Keratinocyte (primary cell): ENCODE measurements around the gene ARID1B. TPM values are rescaled to one million over a fixed set of nuclear protein-coding genes. Genes with fewer than 3 reads are reported as not detected.

Experiments used
- DNase-seq: peaks from one replicate; pipeline ENCODE4 v3.0.0-alpha.2; 2011; ENCODE audit warnings: low read depth, missing footprints, low spot score
- FAIRE-seq: peaks from 2 replicates; lab custom pipeline; 2011; peaks lifted over from hg19 to GRCh38; lab: Jason Lieb, UNC
- H2AFZ ChIP-seq: 2 replicates; pipeline ENCODE4 v1.6.0; 2012; ENCODE audit warnings: low read length, control low read depth, inconsistent platforms; ENCODE audit not compliant: control insufficient read depth
- H3K27ac ChIP-seq: 2 replicates; pipeline ENCODE4 v1.5.1; 2011; ENCODE audit warnings: low read length; ENCODE audit not compliant: control insufficient read depth, insufficient read depth
- H3K27me3 ChIP-seq: 3 replicates; pipeline ENCODE4 v1.6.0; 2011; ENCODE audit warnings: low read length; ENCODE audit not compliant: control insufficient read depth, insufficient read depth; ENCODE audit errors: extremely low read depth
- H3K36me3 ChIP-seq, 2 experiments: 2 replicates in 1 of 2; 3 replicates in 1 of 2; pipeline ENCODE4 v1.5.1; 2011; ENCODE audit warnings: low read length in 2 of 2, mild to moderate bottlenecking in 1 of 2; ENCODE audit not compliant: control insufficient read depth in 2 of 2, insufficient read depth in 2 of 2; ENCODE audit errors: extremely low read depth in 1 of 2
- H3K4me1 ChIP-seq: 3 replicates; pipeline ENCODE4 v1.5.1; 2011; ENCODE audit warnings: low read length; ENCODE audit not compliant: control insufficient read depth, insufficient read depth; ENCODE audit errors: extremely low read depth
- H3K4me2 ChIP-seq: 3 replicates; pipeline ENCODE4 v1.6.0; 2011; ENCODE audit warnings: low read depth, low read length; ENCODE audit not compliant: control insufficient read depth, insufficient read depth; ENCODE audit errors: extremely low read depth
- H3K4me3 ChIP-seq, 3 experiments: fragments of 200-600 bp in 1 of 3; sonication (generic) in 1 of 3; 2 replicates in 2 of 3; 3 replicates in 1 of 3; pipeline ENCODE4 v1.5.1; 2011 to 2016; ENCODE audit warnings: low read length in 3 of 3, mild to moderate bottlenecking in 3 of 3, control low read depth in 2 of 3, inconsistent platforms in 1 of 3, low read depth in 1 of 3, mixed read lengths in 1 of 3, mixed run types in 1 of 3, moderate library complexity in 1 of 3; ENCODE audit not compliant: control insufficient read depth in 2 of 3, insufficient read depth in 2 of 3; ENCODE audit errors: extremely low read depth in 1 of 3
- H3K79me2 ChIP-seq: 2 replicates; pipeline ENCODE4 v1.6.0; 2012; ENCODE audit warnings: low read length; ENCODE audit not compliant: control insufficient read depth, insufficient read depth
- H3K9ac ChIP-seq: 3 replicates; pipeline ENCODE4 v1.6.0; 2011; ENCODE audit warnings: low read length; ENCODE audit not compliant: control insufficient read depth, insufficient read depth; ENCODE audit errors: extremely low read depth
- H3K9me1 ChIP-seq: 3 replicates; pipeline ENCODE4 v1.6.0; 2011; ENCODE audit warnings: low read length; ENCODE audit not compliant: control insufficient read depth, insufficient read depth; ENCODE audit errors: extremely low read depth
- H3K9me3 ChIP-seq: 2 replicates; pipeline ENCODE4 v1.5.1; 2012; ENCODE audit warnings: low read depth, low read length; ENCODE audit not compliant: control insufficient read depth
- H4K20me1 ChIP-seq: 3 replicates; pipeline ENCODE4 v1.6.0; 2011; ENCODE audit warnings: low read length; ENCODE audit not compliant: control insufficient read depth, insufficient read depth; ENCODE audit errors: extremely low read depth
- CTCF ChIP-seq, 3 experiments: IDR thresholded peaks in 1 of 3; conservative IDR thresholded peaks in 1 of 3; optimal IDR thresholded peaks in 1 of 3; 2 replicates in 2 of 3; 3 replicates in 1 of 3; pipeline versions ENCODE3 to v1.5.1; 2011; ENCODE audit warnings: low read length in 3 of 3, mild to moderate bottlenecking in 3 of 3, moderate library complexity in 2 of 3, control low read depth in 1 of 3, inconsistent platforms in 1 of 3; ENCODE audit not compliant: insufficient read depth in 2 of 3; ENCODE audit errors: extremely low read depth in 1 of 3
- EZH2 ChIP-seq: IDR thresholded peaks from one replicate; pipeline ENCODE4 v1.6.1; 2012; ENCODE audit warnings: inconsistent platforms, mild to moderate bottlenecking, low read length, moderate library complexity
- dilution Hi-C: fragments of 300-500 bp; cut with MboI; formaldehyde crosslinking; loops from one replicate; pipeline ENCODE4 v1.7.0; 2020; ENCODE audit warnings: low sequenced_read_pairs; ENCODE audit not compliant: extremely low pct_ligation_motif_present
- polyA plus RNA-seq, 5 experiments: library from polyadenylated mRNA; depleted of rRNA in 3 of 5; stranded (reverse) in 3 of 5; stranded (forward) in 1 of 5; unstranded in 1 of 5; fragments of >200 nt; gene quantifications; 1 replicate in 1 of 5; 2 replicates in 3 of 5; 3 replicates in 1 of 5; pipeline versions ENCODE4 v1.2.1 to v1.2.3, GENCODE V29; 2011 to 2012; ENCODE audit warnings: missing spikeins in 2 of 5, low read depth in 1 of 5, low replicate concordance in 1 of 5

Gene ARID1B
- polyA plus RNA-seq, 1 donor (not counting 4 experiments of a cell fraction or from before 2014, with no cell fraction given) = 14.9 TPM

- no peaks in the 10 kb centered on the region for H3K27me3 ChIP-seq
- no peaks in the 10 kb centered on the region for H3K9me3 ChIP-seq
- peaks cover 2% of the 10 kb centered on the region for H4K20me1 ChIP-seq
- DNase-seq (no peak), FAIRE-seq (no peak)
- TF ChIP-seq CTCF (optimal IDR thresholded peaks at IDR 0.05 in 1 of 3, IDR thresholded peaks at IDR 0.05 in 1 of 3, conservative IDR thresholded peaks at IDR 0.05 in 1 of 3; ENCODE audit: extremely low read depth in 1 of 3, insufficient read depth in 2 of 3, low read length in 3 of 3) (no peak), EZH2 (no peak)
- no peak overlapping the region for H2AFZ ChIP-seq
- no peak overlapping the region for H3K9ac ChIP-seq
- H3K4me3 ChIP-seq = no peak overlapping the region
- H3K36me3 ChIP-seq = no peaks in the 10 kb centered on the region
- H3K27ac ChIP-seq = no peak overlapping the region
- H3K9me1 ChIP-seq = peaks cover 3% of the 10 kb centered on the region
- H3K4me1 ChIP-seq = peaks cover 4% of the 10 kb centered on the region
- no peak overlapping the region for H3K4me2 ChIP-seq
- dilution Hi-C loops = no loop called here
- peaks cover 49% of the 10 kb centered on the region for H3K79me2 ChIP-seq
Measured at GRCh38 chr6:156878681-156879080, 101.5 kb downstream of the ARID1B start.

GRCh38 chr6:156879186-156879585, 102.0 kb downstream of the ARID1B start:
- TF ChIP-seq EZH2 = no peak
- TF ChIP-seq CTCF (optimal IDR thresholded peaks at IDR 0.05 in 1 of 3, IDR thresholded peaks at IDR 0.05 in 1 of 3, conservative IDR thresholded peaks at IDR 0.05 in 1 of 3; ENCODE audit: extremely low read depth in 1 of 3, insufficient read depth in 2 of 3, low read length in 3 of 3) = no peak
- H2AFZ ChIP-seq = no peak overlapping the region
- no peaks in the 10 kb centered on the region for H3K36me3 ChIP-seq
- DNase-seq (no peak), FAIRE-seq (no peak)
- H3K9me3 ChIP-seq = no peaks in the 10 kb centered on the region
- H3K4me2 ChIP-seq = no peak overlapping the region
- dilution Hi-C loops = no loop called here
- no peak overlapping the region for H3K4me3 ChIP-seq
- peaks cover 49% of the 10 kb centered on the region for H3K79me2 ChIP-seq
- H3K9me1 ChIP-seq = peaks cover 3% of the 10 kb centered on the region
- no peak overlapping the region for H3K27ac ChIP-seq
- peaks cover 8% of the 10 kb centered on the region for H3K4me1 ChIP-seq
- peaks cover 2% of the 10 kb centered on the region for H4K20me1 ChIP-seq
- no peaks in the 10 kb centered on the region for H3K27me3 ChIP-seq
- no peak overlapping the region for H3K9ac ChIP-seq
